Common myeloid progenitor, CD34-positive (primary cell): Measurements from ENCODE around the gene FRMD4A.

Source experiments
- CTCF ChIA-PET: fragments of 350-600 bp; sonication (Branson Sonifier 250); formaldehyde crosslinking; loops from one replicate; lab custom pipeline; 2021; ENCODE audit warnings: antibody characterized with exemption; lab: Charles Lee
- POLR2A ChIA-PET: fragments of 350-600 bp; sonication (Branson Sonifier 250); formaldehyde crosslinking; loops from one replicate; lab custom pipeline; 2021; ENCODE audit warnings: antibody characterized with exemption; lab: Charles Lee
- DNase-seq, 3 donors: peaks; one replicate each; pipeline versions ENCODE4 v3.0.0 to v3.0.0-alpha.2; 2013
- H3K27ac ChIP-seq, 2 experiments: 1 replicate in 1 of 2; 2 replicates in 1 of 2; pipeline ENCODE4 v1.7.0; 2013; ENCODE audit warnings: inconsistent platforms in 2 of 2, low read length in 2 of 2, mild to moderate bottlenecking in 2 of 2, low read depth in 1 of 2, moderate library complexity in 1 of 2; ENCODE audit not compliant: severe bottlenecking in 2 of 2, insufficient read depth in 1 of 2, poor library complexity in 1 of 2
- H3K27me3 ChIP-seq, 5 experiments: replicated peaks in 2 of 5; 1 replicate in 3 of 5; 2 replicates in 2 of 5; pipeline versions ENCODE4 v1.6.1 to v1.7.0; 2013; ENCODE audit warnings: low read length in 4 of 5, mild to moderate bottlenecking in 2 of 5, moderate library complexity in 2 of 5, inconsistent platforms in 1 of 5; ENCODE audit not compliant: insufficient read depth in 5 of 5, control insufficient read depth in 4 of 5
- H3K36me3 ChIP-seq, 4 experiments: 1 replicate in 2 of 4; 2 replicates in 2 of 4; pipeline versions ENCODE4 v1.6.1 to v1.7.0; 2013; ENCODE audit warnings: low read length in 3 of 4, control low read depth in 1 of 4, mild to moderate bottlenecking in 1 of 4; ENCODE audit not compliant: control insufficient read depth in 4 of 4, insufficient read depth in 4 of 4
- H3K4me1 ChIP-seq, 4 experiments: 1 replicate in 3 of 4; 2 replicates in 1 of 4; pipeline versions ENCODE4 v1.6.1 to v1.7.1; 2013; ENCODE audit warnings: low read length in 3 of 4, mild to moderate bottlenecking in 3 of 4, control low read depth in 1 of 4, inconsistent platforms in 1 of 4, moderate library complexity in 1 of 4; ENCODE audit not compliant: control insufficient read depth in 4 of 4, insufficient read depth in 4 of 4; ENCODE audit errors: control extremely low read depth in 1 of 4
- H3K4me3 ChIP-seq, 7 experiments: 1 replicate in 4 of 7; 2 replicates in 3 of 7; pipeline versions ENCODE4 v1.5.1 to v1.7.0; 2013; ENCODE audit warnings: mild to moderate bottlenecking in 7 of 7, low read length in 6 of 7, moderate library complexity in 6 of 7, inconsistent platforms in 2 of 7, low read depth in 2 of 7, control low read depth in 1 of 7; ENCODE audit not compliant: insufficient read depth in 4 of 7, control insufficient read depth in 1 of 7; ENCODE audit errors: extremely low read depth in 1 of 7
- H3K9me3 ChIP-seq, 5 experiments: 1 replicate in 4 of 5; 2 replicates in 1 of 5; pipeline versions ENCODE4 v1.6.1 to v1.7.1; 2013; ENCODE audit warnings: low read length in 4 of 5, mild to moderate bottlenecking in 2 of 5, inconsistent platforms in 1 of 5, low read depth in 1 of 5, moderate library complexity in 1 of 5; ENCODE audit not compliant: control insufficient read depth in 4 of 5, insufficient read depth in 2 of 5; ENCODE audit errors: control extremely low read depth in 1 of 5
- WGBS: methylation state at CpG from one replicate; pipeline ENCODE4 v1.1.5; 2013; ENCODE audit not compliant: insufficient coverage; 5-methylcytosine and 5-hydroxymethylcytosine counted together

Gene FRMD4A

DNA sequence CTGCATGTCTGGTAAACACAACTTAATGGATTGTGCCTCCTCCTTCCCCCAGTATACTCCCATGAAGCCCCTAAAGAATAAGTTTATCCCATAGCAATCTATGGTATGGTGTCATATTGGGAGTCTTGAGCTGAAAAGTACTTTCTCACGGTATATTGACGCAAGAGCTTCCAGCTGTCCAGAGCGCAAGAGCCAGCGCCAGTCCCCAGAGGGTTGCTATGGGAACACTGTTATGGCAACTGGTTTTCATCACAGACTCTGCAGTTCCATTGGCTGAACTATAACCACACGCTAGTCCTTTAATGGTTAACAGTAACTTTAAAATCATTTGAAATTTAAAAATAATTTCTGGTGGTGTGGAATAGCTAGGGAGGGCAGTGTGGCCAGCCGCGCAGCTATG, 697.0 kb downstream of the FRMD4A start:
- Histone ChIP-seq H3K4me3 (no peak overlapping the region), H3K4me1 (peaks cover 0 to 16% (median 0%) of the 10 kb centered on the region in 4 experiments), H3K9me3 (no peaks in the 10 kb centered on the region), H3K27me3 (no peaks in the 10 kb centered on the region), H3K27ac (no peak overlapping the region), H3K36me3 (peaks cover 5 to 23% (median 15%) of the 10 kb centered on the region in 4 experiments)
- CTCF ChIA-PET, result interaction anchor here (1.1 to 1.5 kb wide), 2 partner anchors 12 to 14 kb away, joined by 4 to 6 read pairs; no protein-coding TSS in a partner anchor
- peak in 2 of 3 donors; percentile 14 to 21 for DNase-seq
- 90% methylated on average over 4 of the region's 7 CpGs for WGBS
- POLR2A ChIA-PET, result no interaction called here

DNA sequence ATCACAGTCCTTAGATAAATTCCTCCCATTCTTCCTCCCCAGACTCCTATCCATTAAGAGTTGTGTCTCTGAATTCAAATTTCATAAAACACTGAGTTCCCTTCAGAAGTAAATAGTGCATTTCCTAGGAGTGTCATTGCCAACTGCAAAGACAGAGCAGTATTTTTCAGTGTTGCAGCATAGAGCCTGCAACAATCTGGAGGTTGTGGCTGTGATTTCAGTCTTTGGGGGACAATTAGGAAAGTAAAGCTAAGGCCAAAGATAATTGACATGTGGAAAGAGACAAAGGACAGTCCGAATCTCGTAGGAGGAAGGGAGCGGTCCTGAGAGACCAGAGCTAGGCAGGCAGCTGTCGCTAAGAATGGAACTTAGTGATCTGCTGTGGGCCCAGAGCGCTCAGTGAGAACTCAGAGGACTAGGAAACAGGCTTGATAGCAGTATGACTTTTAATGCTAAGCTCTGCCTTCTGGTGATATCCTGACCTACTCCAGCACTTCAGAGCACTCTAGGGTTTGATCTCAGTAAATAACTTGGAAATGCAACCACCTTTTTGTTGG, 697.8 kb downstream of the FRMD4A start:
- ChIA-PET POLR2A (no interaction called here), CTCF (interaction anchor here (1.5 kb wide), 1 partner anchor 13 kb away, joined by 4 read pairs; no protein-coding TSS in a partner anchor)
- no peak overlapping the region for H3K27ac ChIP-seq

GRCh38 chr10:13632440-13632839, 698.3 kb downstream of the FRMD4A start:
- ChIA-PET CTCF (interaction anchor here (1.2 kb wide), 1 partner anchor 19 kb away, joined by 3 read pairs; no protein-coding TSS in a partner anchor), POLR2A (no interaction called here)
- peaks cover 0 to 16% (median 0%) of the 10 kb centered on the region in 4 experiments for H3K4me1 ChIP-seq
- WGBS, result 57% methylated on average over 1 of the region's 3 CpGs
- H3K9me3 ChIP-seq, result no peaks in the 10 kb centered on the region
- no peak overlapping the region for H3K4me3 ChIP-seq
- H3K27me3 ChIP-seq, result no peaks in the 10 kb centered on the region
- no peak overlapping the region for H3K27ac ChIP-seq
- DNase-seq, result peak in 1 of 3 donors; percentile 2
- peaks cover 4 to 21% (median 20%) of the 10 kb centered on the region in 4 experiments for H3K36me3 ChIP-seq

More for the DNA sequence above, 697.8 kb downstream of the FRMD4A start:
- Histone ChIP-seq H3K9me3 (no peaks in the 10 kb centered on the region), H3K36me3 (peaks cover 4 to 20% (median 16%) of the 10 kb centered on the region in 4 experiments), H3K27me3 (no peaks in the 10 kb centered on the region), H3K4me3 (no peak overlapping the region), H3K4me1 (peaks cover 0 to 16% (median 0%) of the 10 kb centered on the region in 4 experiments)
- no peak for DNase-seq
- 100% methylated on average over 4 of the region's 5 CpGs for WGBS

DNA sequence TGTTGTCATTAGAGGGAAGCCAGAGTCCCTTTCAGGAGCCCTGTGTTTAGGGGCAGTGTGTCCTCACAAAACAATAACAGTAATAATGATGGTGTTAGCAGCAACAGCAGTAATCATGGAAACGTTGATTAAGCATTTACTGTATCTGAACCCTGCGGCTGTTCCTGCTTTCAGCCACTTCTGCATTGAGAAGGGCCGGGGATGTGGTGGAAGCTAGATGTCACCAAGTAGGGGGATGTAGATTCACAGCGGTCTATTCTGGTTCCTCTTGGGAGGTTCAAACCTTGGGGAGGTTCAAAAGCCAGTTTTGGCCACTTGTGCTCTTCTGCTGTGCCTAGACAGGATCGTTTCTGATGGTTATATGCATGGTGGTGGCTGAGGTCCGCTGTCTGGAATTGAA, 699.1 kb downstream of the FRMD4A start:
- ChIA-PET POLR2A (no interaction called here), CTCF (interaction anchor here (1.2 kb wide), 1 partner anchor 18 kb away, joined by 3 read pairs; no protein-coding TSS in a partner anchor)
- no peak for DNase-seq
- Histone ChIP-seq H3K27ac (no peak overlapping the region), H3K9me3 (no peaks in the 10 kb centered on the region), H3K27me3 (no peaks in the 10 kb centered on the region), H3K36me3 (peaks cover 2 to 21% (median 20%) of the 10 kb centered on the region in 4 experiments), H3K4me3 (no peak overlapping the region), H3K4me1 (peaks cover 0 to 16% (median 0%) of the 10 kb centered on the region in 4 experiments)
- 93% methylated on average over 5 of the region's 6 CpGs for WGBS

DNA sequence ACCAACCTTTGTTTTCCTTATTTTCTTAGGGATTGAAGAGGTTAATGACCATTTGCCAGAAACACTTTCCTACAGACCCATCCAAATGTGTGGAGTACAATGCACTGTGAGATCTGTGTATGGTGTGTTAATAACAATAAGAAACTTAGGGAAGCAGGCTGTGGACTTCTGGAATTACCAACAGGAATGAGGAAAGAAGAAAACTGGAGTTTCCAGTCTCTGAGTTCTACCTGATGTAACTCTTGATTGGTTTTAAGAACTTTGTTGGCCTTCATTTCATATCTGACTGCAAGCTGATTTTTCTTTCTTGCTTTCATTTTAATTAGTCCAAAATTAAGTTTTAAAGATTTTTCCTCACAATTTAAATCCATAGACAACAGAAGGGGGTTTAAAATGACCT, 700.5 kb downstream of the FRMD4A start:
- no peak for DNase-seq
- Histone ChIP-seq H3K4me3 (no peak overlapping the region), H3K27me3 (no peaks in the 10 kb centered on the region), H3K36me3 (peaks cover 2 to 26% (median 20%) of the 10 kb centered on the region in 4 experiments), H3K4me1 (peaks cover 0 to 16% (median 0%) of the 10 kb centered on the region in 4 experiments), H3K9me3 (no peaks in the 10 kb centered on the region), H3K27ac (no peak overlapping the region)
- ChIA-PET POLR2A (no interaction called here), CTCF (no interaction called here)

GRCh38 chr10:13629116-13629515, 701.6 kb downstream of the FRMD4A start:
- no peaks in the 10 kb centered on the region for H3K9me3 ChIP-seq
- 100% methylated on average over 1 of the region's 2 CpGs for WGBS
- CTCF ChIA-PET, result interaction anchor here (0.9 to 1.5 kb wide), 3 partner anchors 12 to 147 kb away, joined by 3 to 4 read pairs (median 3); no protein-coding TSS in a partner anchor
- no peak overlapping the region for H3K27ac ChIP-seq
- no peak for DNase-seq
- no peaks in the 10 kb centered on the region for H3K27me3 ChIP-seq
- peaks cover 0 to 16% (median 0%) of the 10 kb centered on the region in 4 experiments for H3K4me1 ChIP-seq
- no peak overlapping the region for H3K4me3 ChIP-seq
- POLR2A ChIA-PET, result no interaction called here
- H3K36me3 ChIP-seq, result peaks cover 2 to 33% (median 18%) of the 10 kb centered on the region in 4 experiments

GRCh38 chr10:13628661-13629060, 702.1 kb downstream of the FRMD4A start:
- POLR2A ChIA-PET, result no interaction called here
- WGBS, result 100% methylated on average over 5 of the region's 7 CpGs
- no peak for DNase-seq
- Histone ChIP-seq H3K27ac (no peak overlapping the region), H3K4me1 (peaks cover 0 to 16% (median 0%) of the 10 kb centered on the region in 4 experiments), H3K27me3 (no peaks in the 10 kb centered on the region), H3K9me3 (no peaks in the 10 kb centered on the region), H3K4me3 (no peak overlapping the region), H3K36me3 (peaks cover 2 to 33% (median 20%) of the 10 kb centered on the region in 4 experiments)
- CTCF ChIA-PET, result interaction anchor here (0.9 to 1.5 kb wide), 3 partner anchors 11 to 148 kb away, joined by 3 to 4 read pairs (median 3); no protein-coding TSS in a partner anchor
